Activated effector memory CD4-positive, alpha-beta T cell treated with Interleukin-2 at 50 U/mL for 16 hours (primary cell): ENCODE measurements around the gene DOCK1.

Source experiments
- DNase-seq: peaks from one replicate; pipeline ENCODE4 v3.0.0-alpha.2; 2020

Gene DOCK1

DNA sequence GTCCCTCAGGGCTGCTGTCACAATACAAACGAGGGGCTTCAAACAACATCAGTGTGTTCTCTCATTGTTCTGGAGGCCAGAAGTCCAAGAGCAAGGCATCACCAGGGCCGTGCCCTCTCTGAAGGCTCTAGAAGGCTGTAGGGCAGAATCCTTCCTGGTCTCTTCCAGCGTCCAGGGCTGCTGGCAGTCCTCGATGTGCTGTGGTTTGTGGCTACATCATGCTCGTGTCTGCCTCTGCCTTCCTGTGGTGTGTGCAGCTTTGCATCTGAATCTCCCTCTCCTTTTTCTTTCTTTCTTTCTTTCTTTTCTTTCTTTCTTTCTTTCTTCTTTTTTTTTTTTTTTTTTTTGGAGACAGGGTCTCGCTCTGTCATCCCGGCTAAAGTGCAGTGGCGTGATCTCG, 187.7 kb downstream of the DOCK1 start:
- DNase-seq: no peak

DNA sequence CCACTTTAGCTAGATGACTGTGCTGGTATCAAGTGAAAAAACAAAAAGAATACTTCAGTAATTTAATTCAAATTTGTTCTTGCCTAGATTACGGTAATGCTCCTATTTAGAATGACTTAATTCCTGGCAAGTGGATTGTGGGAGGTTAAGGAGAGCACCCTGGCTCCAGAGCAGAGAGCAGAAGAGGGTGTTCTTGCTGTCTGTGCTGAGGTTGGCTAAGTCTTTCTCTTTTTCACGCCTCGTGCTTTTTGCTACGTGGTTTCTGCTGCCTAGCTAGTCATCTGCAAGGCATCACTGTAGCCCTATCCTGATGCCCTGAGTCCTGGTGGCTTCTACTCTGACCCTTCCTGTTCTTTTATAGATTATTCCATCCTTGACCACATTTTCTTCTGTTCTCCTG, 189.8 kb downstream of the DOCK1 start:
- no peak for DNase-seq

DNA sequence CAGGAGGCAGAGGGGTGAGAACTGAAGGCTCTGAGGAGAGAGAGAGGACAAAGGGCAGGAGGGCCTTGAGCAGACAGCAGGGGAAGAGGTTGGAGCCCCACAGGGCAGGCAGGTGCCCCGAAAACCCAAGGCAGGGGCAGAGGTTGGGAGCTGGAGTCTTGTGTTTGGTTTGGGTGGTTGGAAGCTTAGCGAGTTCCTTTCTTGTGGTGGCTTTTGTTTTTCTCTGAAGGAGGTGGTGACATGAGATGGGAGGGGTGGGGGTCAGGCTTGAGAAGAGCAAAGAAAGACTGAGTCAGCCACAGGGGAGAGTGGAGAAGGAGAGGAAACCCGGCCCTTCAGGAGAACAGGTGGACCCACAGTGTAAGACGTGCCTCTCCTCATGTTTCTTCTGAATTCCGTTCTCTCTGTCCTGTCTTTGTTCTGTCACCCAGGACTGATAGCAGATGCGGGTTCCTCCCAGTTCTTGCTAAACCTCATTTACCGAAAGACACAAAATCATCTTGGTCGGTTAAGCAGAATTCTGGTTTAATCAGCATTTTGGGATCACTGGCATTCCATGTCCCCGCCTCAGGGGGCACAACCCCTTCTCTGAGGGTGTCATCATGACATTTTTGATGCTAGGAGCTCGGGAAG, 195.9 kb downstream of the DOCK1 start:
- no peak for DNase-seq

DNA sequence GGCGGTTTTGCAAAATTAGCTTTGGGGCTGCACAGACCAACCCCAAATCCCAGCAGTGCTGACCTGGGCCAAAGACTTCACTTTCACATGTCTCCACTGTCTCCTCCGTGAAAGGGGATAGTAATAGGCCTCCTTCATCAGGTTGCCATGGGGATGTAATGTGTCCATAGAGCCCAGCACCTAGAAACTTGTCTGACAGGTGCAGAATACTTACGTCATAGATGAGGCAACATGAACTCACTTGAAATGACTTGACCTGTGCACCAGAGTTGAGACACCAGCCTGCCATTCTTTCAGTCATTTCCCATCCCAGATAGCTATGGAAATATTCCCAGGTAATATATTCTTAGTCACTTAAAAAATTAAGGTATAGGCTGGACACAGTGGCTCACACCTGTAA, 196.9 kb downstream of the DOCK1 start:
- no peak for DNase-seq

GRCh38 chr10:127115100-127115499, 209.9 kb downstream of the DOCK1 start:
- no peak for DNase-seq

DNA sequence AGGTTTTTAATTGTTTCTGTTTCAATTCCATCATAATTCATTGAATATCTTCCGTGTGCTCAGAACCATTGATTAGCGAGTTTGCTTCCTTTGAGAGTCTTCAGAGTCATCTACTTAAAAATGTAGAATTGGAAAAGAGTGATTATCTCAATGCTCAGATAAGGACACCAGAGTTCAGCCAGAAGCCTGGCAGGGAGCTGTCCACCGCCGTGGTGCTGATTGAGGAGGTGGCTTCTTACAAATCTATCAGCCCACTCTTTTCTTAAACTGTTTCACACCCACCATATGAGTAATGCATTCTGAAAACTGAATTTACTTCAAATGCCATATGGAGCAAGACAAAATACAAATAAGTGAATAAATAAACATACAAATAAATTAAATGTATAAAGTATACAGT, 211.9 kb downstream of the DOCK1 start:
- no peak for DNase-seq

GRCh38 chr10:127118034-127118433, 212.8 kb downstream of the DOCK1 start:
- no peak for DNase-seq

DNA sequence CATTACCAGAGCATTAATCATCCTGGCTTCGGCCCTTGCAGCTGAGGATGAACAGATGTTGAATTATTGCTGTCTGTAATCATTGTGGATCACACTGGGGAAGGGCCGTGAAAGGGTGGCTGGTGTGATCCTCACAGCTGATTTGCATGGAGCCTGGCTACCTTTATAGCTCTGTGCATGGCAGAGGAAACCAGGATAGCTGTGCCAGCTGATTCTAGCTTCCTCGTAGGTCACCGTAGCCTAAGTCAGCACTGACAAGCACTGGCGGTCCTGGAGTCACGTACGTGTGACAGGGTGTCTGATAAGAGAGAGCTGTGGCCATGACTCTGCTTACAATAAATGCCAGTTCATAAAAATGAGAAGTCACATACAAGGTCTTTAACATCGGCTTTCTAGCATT, 214.7 kb downstream of the DOCK1 start:
- no peak for DNase-seq

- DNase-seq: no peak
Observed at GRCh38 chr10:127122831-127123230, 217.6 kb downstream of the DOCK1 start.

GRCh38 chr10:127123626-127124025, 218.4 kb downstream of the DOCK1 start:
- no peak for DNase-seq

DNA sequence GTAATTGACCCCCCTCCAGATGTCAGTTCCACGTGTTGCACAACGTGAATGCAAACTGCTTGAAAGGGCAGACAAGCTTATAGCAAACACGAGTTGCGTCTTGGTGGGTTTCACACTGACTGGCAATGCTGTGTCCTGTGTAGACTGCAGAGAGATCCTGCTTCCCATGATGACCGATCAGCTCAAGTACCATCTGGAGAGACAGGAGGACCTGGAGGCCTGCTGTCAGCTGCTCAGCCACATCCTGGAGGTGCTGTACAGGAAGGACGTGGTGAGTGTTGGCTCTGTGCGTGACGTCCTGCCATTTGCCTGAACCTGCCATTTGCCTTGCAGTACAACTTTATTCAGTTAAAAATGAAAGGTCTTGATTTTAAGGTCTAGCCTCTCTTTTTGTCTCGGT, 220.1 kb downstream of the DOCK1 start:
- DNase-seq: no peak

DNA sequence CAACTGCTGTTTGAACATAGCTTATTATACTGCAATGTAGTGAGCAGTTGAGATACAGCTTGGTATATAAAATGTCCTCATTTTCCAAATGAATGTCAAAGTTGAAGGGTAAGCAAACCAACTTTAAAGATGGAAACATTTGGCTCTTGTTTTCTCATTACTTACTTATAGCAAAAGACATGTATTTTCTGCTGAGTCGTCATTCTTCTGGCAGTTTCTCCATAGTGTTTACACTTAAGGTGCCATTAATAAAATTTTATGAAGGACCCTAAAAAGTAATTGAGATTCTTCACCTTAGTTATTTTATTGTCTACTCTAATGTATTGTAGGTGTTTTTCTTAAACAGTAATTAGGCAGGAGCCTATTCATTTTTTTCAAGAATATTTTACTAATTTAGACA, 222.6 kb downstream of the DOCK1 start:
- no peak for DNase-seq

- DNase-seq: no peak
Observed at GRCh38 chr10:127129104-127129503, 223.9 kb downstream of the DOCK1 start.

DNA sequence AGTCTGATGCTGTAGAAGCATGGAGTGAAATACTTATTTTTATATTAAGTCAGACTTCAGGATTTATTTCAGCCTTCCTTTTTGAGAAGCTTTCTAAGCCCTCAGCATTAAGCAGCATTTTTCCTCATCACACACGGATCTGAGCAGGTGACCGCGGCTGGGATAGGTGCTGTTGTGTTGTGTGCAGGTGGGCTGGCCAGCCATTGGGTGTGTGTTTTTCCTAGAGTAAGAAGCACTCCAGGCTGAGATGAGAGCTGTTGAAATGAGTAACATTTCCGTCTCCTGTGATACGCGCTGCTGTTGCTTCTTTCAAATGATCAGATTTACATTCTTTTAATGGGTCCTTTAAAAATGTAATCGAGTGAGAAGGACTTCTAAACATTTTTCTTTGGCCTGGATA, 227.2 kb downstream of the DOCK1 start:
- DNase-seq: no peak

- no peak for DNase-seq
Observed at GRCh38 chr10:127133225-127133624, 228.0 kb downstream of the DOCK1 start.

DNA sequence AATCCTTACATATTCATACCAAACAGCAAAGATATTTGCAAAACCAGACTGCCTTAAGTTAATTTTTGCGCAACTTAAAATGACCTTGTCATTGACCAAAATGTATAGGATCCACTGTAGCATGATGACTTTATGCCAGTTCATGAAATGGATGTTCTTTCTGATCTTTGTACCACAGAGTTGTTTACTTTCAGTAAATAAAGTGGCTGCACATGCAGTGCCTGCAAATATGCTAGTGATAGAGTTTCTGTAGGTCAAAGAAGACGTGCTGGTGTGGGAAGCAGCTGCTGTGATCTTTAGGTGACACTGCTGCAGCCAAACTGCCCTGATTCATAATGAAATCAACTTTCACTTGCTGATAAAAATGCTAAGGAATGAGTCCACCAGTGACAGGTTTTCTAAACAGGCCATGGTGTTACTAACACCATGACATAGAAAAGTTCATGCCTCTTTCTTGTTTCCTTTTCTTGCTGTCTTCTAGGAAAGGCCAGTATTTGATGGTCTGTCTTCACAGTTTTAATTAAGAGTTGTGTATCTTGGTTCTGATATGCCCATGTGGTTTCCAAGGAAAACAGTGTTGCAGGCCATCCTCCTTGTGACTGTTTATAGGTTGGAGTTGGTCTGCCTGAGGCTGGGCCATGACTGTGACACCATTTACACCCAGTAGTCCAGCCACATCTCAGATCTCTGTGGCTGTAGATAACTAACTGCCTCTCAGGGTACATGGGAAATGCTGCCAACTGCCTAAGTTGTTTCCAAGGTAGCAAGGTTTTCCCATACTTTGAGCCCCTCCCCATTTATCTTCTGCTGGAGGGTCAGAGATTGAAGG, 228.7 kb downstream of the DOCK1 start:
- DNase-seq: no peak

DNA sequence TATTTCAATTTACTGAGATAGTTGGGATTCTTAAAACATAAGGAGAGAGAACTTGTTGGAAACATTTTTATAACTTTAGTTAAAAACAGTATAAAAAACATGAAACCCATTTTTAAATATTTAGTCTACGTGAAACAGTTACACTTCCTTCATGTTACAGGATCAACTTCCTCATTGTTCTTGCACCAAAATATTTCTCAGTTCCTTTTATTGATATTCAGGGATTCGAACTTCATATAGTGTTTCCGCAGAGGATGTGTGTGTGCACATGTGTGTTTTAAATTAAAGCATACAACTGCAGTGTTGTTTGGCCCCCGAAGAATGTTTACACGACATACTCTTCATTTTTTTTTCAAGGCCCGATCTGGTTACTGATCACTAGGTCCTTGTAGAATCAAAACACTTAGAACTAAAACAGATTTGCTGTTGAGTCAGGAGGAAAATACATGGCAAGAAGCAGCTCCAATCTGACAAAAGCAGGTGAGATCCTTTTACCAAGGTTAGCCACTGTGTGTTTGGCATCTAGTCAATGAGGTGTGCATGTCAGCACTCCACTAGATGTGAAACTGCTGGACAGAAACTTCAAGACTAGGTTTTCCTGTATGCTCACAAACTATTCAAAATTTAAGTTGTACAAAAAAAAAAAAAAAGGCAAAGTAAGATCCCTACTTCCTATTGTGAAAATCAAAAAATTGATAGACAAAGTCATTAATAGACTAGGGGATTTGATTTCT, 230.8 kb downstream of the DOCK1 start:
- no peak for DNase-seq

- no peak for DNase-seq
Observed at GRCh38 chr10:127137391-127137790, 232.2 kb downstream of the DOCK1 start.

GRCh38 chr10:127142136-127142535, 236.9 kb downstream of the DOCK1 start:
- DNase-seq: no peak

DNA sequence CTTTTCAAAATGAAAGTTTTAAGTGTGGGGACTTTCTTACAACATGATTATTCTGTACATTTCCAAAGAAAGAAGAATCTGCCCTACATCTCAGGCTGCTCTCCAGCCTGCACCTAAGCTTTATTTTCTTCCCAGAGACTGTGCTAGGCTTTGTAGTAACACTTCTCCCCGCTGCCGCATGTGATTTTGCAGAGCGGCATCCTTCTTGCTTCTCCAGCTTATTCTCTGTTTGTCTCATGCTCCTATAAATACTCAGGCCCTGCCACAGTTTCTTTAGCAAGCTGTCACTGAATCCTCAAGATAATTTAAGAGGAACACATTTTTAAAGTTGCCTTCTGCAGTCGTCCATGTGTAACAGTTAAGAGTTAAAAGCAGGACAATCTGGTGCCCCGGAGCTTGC, 237.6 kb downstream of the DOCK1 start:
- no peak for DNase-seq

DNA sequence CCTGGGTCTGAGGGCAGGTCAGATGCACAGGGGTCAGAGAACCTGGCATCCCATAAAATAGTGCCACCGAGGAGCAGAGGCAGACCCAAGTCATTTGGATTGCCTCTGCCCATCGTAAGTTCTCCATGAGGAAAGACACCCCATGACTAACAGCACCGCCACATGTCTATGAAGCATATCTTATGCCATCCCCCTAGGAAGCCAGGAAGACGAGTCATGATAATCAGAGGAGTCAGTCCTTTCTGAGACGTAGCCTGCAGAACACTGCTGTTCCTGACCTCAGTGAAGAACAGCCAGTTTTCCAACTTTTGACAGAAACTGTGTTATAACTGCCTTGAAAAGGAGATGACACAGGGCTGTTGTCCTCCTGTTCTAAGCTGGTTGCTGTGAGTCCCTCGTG, 239.9 kb downstream of the DOCK1 start:
- no peak for DNase-seq

- no peak for DNase-seq
Observed at GRCh38 chr10:127146661-127147060, 241.4 kb downstream of the DOCK1 start.

- no peak for DNase-seq
Observed at GRCh38 chr10:127148066-127148932, 243.1 kb downstream of the DOCK1 start.
